Measurements from ENCODE around the gene TMEM51. TPM values are rescaled to one million over a fixed set of nuclear protein-coding genes. Genes with fewer than 3 reads are reported as not detected.

The TMEM51 gene
- total RNA-seq, 5 donors from 2014 or later (not counting 1 experiment from before 2014, with no cell fraction given), result 0.23 to 0.26 TPM; not detected in 3

DNA sequence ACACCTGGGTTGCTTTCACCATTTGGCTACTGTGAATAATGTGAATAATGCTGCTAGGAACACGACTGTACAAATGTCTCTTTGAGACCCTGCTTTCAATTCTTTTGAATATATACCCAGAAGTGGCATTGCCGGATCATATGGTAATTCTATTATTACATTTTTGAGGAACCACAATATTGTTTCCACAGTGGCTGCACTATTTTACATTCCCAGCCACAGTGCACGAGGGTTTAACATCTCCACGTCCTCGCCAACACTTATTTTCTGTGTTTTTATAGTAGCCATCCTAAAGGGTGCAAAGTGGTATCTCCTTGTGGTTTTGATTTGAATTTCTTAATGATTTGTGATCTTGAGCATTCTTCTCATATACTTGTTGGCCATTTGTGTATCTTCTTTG lies 109.2 kb downstream of the TMEM51 start:
- H3K27ac Mint-ChIP-seq, result no peak overlapping the region
- no peak overlapping the region for H3K4me3 ChIP-seq (ENCODE audit: control insufficient read depth in 1 of 2, extremely low read depth in 1 of 2, low read length in 1 of 2)
- no peaks in the 10 kb centered on the region for H3K9me3 ChIP-seq
- H3K27me3 Mint-ChIP-seq, result peaks cover 44 to 50% of the 10 kb centered on the region in 2 donors
- H3K4me3 Mint-ChIP-seq, result no peak overlapping the region
- H3K4me1 ChIP-seq (ENCODE audit: control insufficient read depth in 1 of 2, extremely low read depth in 1 of 2, insufficient read depth in 2 of 2, low read length in 2 of 2), result peaks cover 0 to 11% of the 10 kb centered on the region in 2 experiments
- no CpG with 5 or more reads among the region's 5 CpGs for WGBS (ENCODE audit: insufficient coverage)
- ChIA-PET POLR2A (no interaction called here), CTCF (no interaction called here)
- H3K27me3 ChIP-seq (replicated peaks in 1 of 2; ENCODE audit: control insufficient read depth in 2 of 2, extremely low read depth in 1 of 2, insufficient read depth in 2 of 2, low read length in 1 of 2), result peaks cover 0 to 16% of the 10 kb centered on the region in 2 experiments
- no peaks in the 10 kb centered on the region for H3K36me3 Mint-ChIP-seq
- H3K9me3 Mint-ChIP-seq, result peaks cover 0 to 12% (median 2%) of the 10 kb centered on the region in 3 donors
- peaks cover 14 to 18% (median 16%) of the 10 kb centered on the region in 3 donors for H3K4me1 Mint-ChIP-seq
- ATAC-seq (replicated peaks in 1 of 4), result no peak
- DNase-seq, result no peak
- H3K27ac ChIP-seq (ENCODE audit: low read length), result no peak overlapping the region
- H3K36me3 ChIP-seq (ENCODE audit: control insufficient read depth in 2 of 2, extremely low read depth in 1 of 2, insufficient read depth in 1 of 2, low read length in 1 of 2), result no peaks in the 10 kb centered on the region

DNA sequence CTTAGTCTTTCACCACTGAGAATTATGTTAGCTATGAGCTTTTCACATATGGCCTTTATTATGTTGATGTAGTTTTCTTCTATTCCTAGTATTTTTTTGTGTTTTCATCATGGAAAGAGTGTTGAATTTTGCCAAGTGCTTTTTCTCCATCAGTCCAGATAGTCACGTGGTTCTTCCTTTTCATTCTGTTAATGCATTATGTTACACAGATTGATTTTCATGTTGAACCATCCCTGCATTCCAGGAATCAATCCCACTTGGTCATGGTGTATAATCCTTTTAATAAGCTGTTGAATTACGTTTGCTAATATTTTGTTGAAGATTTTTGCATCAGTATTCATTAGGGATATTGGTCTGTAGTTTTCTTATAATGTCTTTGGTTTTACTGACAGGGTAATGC lies 111.2 kb downstream of the TMEM51 start:
- no peak overlapping the region for H3K4me3 Mint-ChIP-seq
- peaks cover 41 to 53% of the 10 kb centered on the region in 2 donors for H3K27me3 Mint-ChIP-seq
- H3K27ac Mint-ChIP-seq, result no peak overlapping the region
- H3K36me3 Mint-ChIP-seq, result no peaks in the 10 kb centered on the region
- Histone ChIP-seq H3K27me3 (replicated peaks in 1 of 2; ENCODE audit: control insufficient read depth in 2 of 2, extremely low read depth in 1 of 2, insufficient read depth in 2 of 2, low read length in 1 of 2) (peaks cover 0 to 16% of the 10 kb centered on the region in 2 experiments), H3K36me3 (ENCODE audit: control insufficient read depth in 2 of 2, extremely low read depth in 1 of 2, insufficient read depth in 1 of 2, low read length in 1 of 2) (no peaks in the 10 kb centered on the region), H3K9me3 (no peaks in the 10 kb centered on the region), H3K4me1 (ENCODE audit: control insufficient read depth in 1 of 2, extremely low read depth in 1 of 2, insufficient read depth in 2 of 2, low read length in 2 of 2) (peaks cover 0 to 11% of the 10 kb centered on the region in 2 experiments), H3K27ac (ENCODE audit: low read length) (no peak overlapping the region), H3K4me3 (ENCODE audit: control insufficient read depth in 1 of 2, extremely low read depth in 1 of 2, low read length in 1 of 2) (no peak overlapping the region)
- no peak for DNase-seq
- WGBS (ENCODE audit: insufficient coverage), result no CpG with 5 or more reads among the region's 2 CpGs
- CTCF ChIA-PET, result no interaction called here
- ATAC-seq (replicated peaks in 1 of 4), result no peak
- peaks cover 14 to 18% (median 16%) of the 10 kb centered on the region in 3 donors for H3K4me1 Mint-ChIP-seq
- POLR2A ChIA-PET, result no interaction called here
- H3K9me3 Mint-ChIP-seq, result peaks cover 0 to 12% (median 2%) of the 10 kb centered on the region in 3 donors

Other genes starting within 250 kb of the TMEM51 start
- gene FHAD1, start 93.5 kb downstream of the TMEM51 start, total RNA-seq, result under 1 TPM in 1 of 5 donors, not detected in 4; 0.96 TPM

All from T-cell (primary cell).